GM08714 (cell line): Measurements from ENCODE around the gene RBMS2.
A peak's percentile ranks its signal among the peaks of the same experiment; 100 is the strongest.

Experiments
- H3K4me3 ChIP-seq: fragments of 200-500 bp; sonication (Bioruptor generic); 2 replicates; pipeline ENCODE4 v1.5.1; 2014; ENCODE audit warnings: mild to moderate bottlenecking, low read length, inconsistent platforms
- ZNF274 ChIP-seq: IDR thresholded peaks from 2 replicates; pipeline ENCODE4 v1.6.1; 2012; ENCODE audit warnings: mild to moderate bottlenecking, low read depth, low read length

Gene RBMS2

DNA sequence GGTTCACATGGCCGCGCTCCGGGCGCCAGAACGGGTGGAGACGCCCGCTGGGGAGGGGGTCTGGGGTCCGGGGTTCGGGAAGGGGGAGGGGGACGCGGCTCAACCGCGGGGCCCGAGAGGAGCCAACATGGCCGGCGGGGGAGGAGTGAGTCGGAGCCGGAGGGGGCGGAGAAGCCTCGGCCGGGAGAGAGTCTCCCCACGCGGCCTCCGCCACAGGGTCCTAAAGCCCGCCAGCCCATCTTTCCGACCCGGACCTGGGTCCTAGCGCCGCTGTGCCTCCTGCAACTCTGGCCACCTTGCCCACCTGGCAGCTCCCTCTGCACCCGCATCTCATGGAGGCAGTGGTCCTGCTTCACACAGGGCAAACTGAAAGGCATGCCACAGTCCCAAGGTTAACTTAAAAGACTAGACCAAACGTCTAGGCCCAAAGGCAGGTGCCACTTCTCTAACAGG lies 108.6 kb downstream of the RBMS2 start, which contains the start of gene BAZ2A:
BAZ2A (minus strand) TSS at position 147 of the 453 bp plus-strand sequence. CDS start 12,796 bp downstream, outside the sequence.
- TF ChIP-seq ZNF274 = no peak

DNA sequence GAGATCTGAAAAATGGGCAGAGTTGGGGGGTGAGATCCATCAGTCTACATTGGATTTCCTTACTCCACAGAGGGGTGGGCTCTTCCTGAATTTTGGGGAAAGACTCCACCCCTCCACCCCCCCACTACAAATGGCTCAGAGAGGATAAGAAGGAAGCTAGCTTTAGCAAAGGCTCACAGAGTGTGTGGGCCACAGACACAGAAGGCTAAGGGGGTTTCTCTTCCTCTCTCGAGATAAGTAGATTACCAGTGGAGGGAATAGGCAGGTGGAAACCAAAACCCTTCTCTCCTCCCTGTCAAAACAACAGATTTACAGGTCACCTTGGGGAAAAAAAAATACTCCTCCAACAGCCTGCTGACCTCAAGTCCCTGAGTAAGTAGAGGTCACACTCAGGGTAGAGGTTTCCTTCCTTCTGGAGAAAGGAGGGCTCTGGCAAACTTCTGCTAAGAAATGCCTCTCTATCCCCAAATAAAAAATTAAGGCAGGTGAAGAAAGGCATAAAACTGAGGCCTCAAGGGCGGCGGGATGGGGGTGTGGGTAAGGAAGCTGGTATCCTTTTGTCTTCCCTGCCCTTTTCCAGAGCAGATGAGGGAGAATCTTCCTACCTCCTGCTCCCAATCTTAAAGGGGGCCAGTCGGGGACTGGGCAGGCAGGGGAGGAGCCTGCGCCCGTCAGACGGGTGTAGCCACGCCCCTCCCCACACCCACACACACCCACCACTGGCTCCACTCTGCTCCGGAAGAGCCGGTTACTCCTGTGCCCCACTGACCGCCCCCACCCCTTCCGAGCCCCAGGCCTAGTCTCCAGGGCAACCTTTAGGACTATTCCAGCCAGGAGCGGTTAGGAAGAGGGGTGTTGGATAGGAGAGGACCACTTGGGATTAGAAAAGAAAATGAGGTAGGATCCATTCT lies 110.4 kb downstream of the RBMS2 start:
- H3K4me3 ChIP-seq = peak overlapping the region; percentile 46; the same call in 1 of the 2 replicates
- no peak for TF ChIP-seq ZNF274

More for the DNA sequence above, 108.6 kb downstream of the RBMS2 start, which contains the start of gene BAZ2A:
- peak within 1 kb of the TSS; percentile 79 for H3K4me3 ChIP-seq

DNA sequence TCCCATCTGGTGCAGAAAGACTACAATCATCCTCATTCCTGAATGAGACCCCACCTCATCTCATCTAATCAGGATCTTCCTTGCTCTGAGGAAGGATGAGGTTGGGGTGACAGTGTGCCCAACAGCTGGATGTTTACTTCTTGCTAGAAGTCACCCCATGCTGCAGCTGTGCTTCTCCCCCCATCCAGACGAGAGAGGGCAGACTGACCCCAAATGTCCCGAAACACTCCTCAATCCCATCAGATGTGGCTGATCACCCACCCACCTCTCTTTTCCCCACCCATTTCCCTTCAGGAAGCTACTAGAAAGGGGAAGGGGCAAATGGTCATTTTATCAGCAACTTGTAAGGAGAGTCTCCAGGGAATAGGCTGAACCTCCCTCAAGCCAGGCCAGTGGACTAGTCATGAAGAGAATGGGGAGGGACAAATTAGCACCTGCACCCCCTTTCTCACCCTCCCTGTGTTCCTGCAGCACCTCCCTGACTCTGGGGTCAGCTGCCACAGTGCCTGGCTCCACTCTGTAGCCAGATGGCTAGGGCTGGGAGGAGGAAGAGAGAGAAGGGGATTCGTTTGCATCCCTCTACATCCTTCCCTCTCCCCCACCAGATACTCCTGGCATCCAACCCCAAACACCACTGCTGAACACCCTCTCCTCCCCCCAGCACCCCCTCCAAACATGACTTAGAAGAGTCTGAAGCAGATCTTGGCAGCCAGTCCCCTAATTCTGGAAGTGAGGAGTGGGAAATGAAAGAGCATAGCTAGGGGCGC lies 111.3 kb downstream of the RBMS2 start:
- H3K4me3 ChIP-seq = peak overlapping the region; percentile 46; the same call in 1 of the 2 replicates
- TF ChIP-seq ZNF274 = no peak

DNA sequence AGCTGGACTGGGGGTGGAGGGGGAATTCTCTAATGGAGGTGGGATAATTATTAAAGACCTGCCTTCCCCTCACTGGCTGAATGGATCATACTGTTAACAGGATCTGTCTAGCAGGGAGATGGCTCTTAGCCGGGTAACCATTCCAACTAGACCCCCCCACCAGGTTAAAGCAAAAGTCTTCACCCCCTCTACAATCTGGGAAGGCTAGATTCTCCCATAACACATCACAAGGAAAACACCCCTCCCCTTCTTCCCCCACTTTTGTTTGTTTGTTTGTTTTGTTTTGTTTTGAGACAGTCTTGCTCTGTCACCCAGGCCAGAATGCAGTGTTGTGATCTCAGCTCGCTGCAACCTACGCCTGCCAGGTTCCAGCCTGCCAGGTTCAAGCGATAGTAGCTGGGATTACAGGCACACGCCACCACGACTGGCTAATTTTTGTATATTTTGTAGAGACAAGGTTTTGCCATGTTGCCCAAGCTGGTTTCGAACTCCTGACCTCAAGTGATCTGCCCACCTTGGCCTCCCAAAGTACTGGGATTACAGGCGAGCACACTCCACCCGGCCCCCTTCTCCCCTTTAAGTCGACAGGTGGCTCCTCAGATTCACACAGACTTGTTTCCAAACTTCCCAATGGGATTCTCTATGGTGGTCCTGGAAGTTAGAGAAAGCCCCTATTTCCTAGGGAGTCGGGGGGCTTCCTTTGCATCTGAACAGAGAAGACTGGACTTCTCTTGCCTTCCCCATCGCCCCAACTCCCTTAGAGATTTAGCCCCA lies 112.0 kb downstream of the RBMS2 start:
- H3K4me3 ChIP-seq = peak overlapping the region; percentile 78; the same call in 1 of the 2 replicates
- no peak for TF ChIP-seq ZNF274

DNA sequence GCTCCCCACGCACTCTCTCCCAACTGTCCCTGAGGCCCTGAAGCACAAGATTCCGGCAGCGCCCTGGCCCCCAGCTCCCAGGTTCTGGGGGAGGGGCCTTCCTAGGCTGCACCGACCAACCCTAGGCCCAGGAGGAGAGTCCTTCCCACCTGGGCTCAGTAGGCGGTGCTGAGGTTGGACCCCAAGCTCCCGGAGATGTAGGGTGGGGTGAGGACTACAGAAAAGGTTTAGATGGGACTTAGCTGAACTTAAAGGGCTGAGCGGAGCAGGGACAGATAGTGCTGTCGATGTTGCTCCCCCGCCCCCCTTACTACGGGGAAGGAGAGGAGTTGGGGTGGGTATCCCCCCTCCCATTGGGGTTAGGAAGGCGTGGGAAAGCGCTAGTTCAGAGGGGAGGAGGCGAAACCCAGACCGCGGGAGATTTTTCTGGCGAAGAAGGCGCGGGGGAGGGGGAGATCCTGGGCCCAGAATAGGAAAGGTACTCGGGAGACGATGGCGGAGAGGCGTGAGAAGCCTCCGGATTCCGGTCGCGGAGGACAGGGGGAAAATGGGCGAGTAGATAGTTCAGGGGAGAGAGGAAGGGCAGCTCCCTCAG lies 112.7 kb downstream of the RBMS2 start:
- TF ChIP-seq ZNF274 = no peak
- H3K4me3 ChIP-seq = peak overlapping the region; percentile 78

DNA sequence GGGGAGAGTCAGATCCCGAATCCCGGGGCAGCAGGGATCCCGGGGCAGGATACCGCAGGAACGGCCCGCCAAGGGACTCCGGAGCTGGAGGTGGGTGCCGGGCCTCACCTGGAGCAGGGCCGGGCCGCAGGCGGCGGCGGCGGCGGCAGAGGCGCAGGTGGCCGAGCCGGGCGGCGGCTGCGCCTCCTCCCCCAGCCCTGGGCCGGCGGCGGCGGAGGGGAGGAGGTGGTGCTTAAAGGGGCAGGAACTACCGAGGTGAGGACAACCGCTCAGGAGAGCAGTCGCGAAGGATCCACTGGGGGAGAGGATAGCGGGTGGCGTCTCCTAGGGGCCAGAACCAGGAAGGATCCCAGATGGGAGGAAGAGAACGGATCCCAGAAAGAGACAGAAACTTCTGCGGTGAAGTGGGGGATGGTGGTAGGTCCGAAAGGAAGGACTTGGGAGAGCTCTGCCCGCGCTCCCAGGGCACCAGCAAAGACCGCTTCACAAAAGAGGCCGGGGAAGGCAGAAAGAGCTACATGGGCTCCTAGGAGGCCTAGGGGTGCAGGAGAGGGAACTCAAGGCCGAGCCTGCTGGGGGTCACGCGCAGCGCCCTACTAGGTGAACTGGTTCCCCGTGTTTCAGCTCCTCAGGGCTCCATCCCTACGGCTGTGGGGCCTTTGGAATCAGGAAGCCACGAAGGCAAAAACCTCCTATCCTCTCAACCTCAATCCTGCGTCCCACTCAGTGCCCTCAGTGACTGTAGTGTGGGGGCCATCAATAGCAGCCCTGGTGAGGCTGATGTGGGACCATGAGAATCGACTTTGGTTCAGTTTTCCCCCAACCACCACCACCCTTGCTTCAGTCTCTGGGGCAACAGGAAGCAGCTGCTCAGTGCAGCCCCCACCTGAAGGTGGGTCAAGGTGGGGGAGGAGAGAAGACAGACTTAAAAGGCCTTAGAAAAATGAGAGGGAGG lies 113.5 kb downstream of the RBMS2 start:
- no peak for TF ChIP-seq ZNF274
- peak overlapping the region; percentile 78 for H3K4me3 ChIP-seq

DNA sequence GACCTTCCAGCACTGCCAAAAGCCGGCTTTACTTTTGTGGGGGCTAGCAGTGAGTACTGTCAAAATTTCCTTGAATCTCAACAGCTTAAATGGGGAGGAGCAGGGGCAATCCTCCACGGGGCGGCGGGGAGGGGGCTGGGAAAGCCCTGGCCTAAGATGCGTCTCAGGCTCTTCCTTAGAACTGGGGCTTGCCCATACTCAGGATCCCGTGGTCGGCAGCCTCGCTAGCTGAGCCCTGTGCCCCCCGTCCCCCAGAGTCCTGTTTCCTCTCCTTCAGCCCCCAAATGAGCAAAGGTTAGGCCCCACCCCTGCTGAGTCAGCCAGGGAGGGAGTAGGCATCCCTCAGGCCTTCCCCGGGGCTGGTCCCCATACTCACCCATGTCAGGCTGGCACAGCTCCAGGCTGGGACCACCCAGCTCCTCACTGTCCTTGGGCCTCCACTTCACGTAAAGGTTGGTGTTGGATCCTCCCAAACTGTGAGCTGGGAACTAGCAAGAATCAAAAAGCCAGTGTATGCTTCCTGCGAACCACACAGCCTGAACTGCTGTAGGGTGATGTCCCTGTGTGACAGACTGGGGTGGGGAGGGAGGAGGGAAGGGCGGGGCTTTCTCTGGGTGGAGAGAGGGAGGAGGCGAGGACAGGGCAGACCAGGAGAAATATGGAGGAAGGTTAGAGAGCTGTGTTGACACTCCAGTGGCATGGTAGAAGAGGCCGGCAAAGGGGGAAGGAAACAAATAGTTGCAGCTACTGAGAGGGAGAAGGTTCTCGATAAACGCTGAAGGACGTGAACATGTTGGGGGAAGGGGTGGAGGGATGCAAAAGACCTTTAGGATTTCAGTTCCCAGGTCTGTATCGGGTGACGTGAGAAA lies 114.4 kb downstream of the RBMS2 start:
- peak overlapping the region; percentile 78 for H3K4me3 ChIP-seq
- no peak for TF ChIP-seq ZNF274

DNA sequence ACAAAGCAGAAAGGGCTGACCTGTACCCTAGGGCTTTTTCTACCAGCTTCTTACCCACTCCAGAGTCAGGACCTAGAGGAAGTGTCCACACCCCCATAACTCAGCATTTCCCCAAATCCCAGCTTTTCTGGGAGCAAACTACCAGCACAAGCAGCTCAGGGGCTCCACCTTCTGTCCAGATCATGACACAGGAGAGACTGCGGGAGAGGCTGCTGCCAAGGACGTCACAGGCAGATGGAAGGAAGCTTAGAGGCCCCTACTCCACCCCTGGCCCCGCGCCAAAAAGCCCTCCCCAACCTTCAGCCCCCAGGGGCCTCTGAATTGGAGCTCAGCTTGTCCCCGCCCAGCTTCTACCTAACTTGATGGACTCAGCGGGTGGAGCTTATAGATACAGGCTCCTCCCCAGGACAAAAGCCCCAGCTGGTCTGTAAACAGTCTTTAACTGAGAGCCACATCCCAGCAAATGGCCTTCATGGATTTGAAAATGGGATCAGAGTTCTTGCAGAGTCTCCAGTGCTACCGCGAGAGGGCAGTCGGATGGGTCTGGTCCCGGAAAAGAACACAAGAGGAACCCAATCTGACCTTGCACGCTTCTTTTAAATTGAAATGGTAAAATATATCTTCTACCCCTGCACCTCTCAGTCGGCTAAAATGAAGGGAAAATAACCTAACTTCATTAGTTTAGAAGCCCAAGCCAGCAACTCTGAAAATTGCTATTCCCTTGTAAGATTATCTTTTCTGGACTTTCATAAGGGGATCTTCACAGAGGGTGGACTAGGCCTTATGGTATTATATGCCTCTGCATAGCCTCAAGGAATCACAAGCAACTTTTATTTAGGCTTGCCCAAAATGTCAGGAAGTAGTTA lies 115.3 kb downstream of the RBMS2 start:
- no peak for TF ChIP-seq ZNF274
- peak overlapping the region; percentile 78; the same call in 1 of the 2 replicates for H3K4me3 ChIP-seq

DNA sequence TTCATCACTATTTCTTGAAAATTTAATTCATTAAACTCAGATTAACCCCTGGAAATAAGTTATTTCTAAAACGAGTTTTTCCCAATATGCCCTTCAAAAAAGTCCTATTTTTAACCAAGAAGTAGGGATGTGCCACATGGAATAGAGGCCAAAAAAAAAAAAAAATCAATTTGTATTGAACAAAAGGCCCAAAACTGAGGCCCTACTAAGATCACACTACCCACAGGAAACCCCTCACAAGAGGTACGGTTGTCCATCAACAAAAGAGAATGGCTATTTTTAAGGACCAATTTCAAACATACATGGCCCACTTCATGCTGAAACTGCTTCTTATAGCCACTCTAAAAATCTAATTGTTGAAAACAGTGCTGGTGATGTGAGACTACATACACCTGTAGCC lies 116.0 kb downstream of the RBMS2 start:
- TF ChIP-seq ZNF274 = no peak
- no peak overlapping the region for H3K4me3 ChIP-seq

DNA sequence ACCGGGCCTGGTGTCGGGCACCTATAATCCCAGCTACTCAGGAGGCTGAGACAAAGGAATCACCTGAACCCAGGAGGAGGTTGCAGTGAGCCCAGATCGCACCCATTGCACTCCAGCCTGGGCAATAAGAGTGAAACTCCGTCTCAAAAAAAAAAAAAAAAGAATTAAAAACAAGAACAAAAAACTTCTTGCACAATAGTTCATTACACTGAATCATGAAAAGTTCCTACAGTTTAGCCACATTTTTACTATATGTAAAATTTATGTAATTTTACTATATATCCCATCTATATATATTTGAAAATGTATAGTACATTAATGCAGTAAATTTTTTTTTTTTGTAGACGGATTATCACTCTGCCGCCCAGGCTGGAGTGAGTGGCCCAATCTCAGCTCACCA lies 119.6 kb downstream of the RBMS2 start:
- TF ChIP-seq ZNF274 = no peak
- no peak overlapping the region for H3K4me3 ChIP-seq

DNA sequence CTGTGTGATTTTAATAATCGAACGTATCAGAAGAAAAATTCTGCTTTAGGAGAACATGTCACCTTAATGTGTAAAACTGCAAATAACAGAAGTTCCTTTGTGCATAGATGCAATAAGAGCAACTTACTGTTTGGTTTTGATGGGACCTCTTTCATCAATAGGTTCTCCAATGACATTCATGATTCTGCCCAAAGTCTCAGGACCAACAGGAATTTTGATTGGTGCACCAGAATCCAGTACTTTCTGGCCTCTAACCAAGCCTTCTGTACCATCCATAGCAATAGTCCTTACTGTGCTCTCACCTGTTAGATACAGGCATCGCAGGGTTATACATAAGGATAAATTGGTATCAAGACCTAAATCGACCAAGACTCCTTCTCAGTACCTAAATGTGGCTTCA lies 123.0 kb downstream of the RBMS2 start:
- peak overlapping the region; percentile 92 for H3K4me3 ChIP-seq
- no peak for TF ChIP-seq ZNF274
